Peyer's patch (tissue), 4 donors: ENCODE measurements around the gene BCKDK.

Experiments
- CTCF ChIP-seq, 6 experiments: fragments of 450-650 bp in 4 of 6; fragments of 200-600 bp in 2 of 6; sonication (generic) in 1 of 6; IDR thresholded peaks; one replicate each; pipeline ENCODE4 v1.5.1; 2017 to 2019; ENCODE audit warnings: antibody characterized with exemption in 6 of 6, mild to moderate bottlenecking in 3 of 6, moderate library complexity in 1 of 6
- POLR2A ChIP-seq, 2 donors: fragments of 450-650 bp; IDR thresholded peaks; one replicate each; pipeline ENCODE4 v1.5.1; 2017; ENCODE audit warnings: antibody characterized with exemption in 2 of 2, mild to moderate bottlenecking in 2 of 2, moderate library complexity in 2 of 2

GRCh38 chr16:31141489-31142108, 33.4 kb downstream of the BCKDK start:
- no peak for TF ChIP-seq CTCF (IDR thresholded peaks at IDR 0.05)
- TF ChIP-seq POLR2A (IDR thresholded peaks at IDR 0.05), result no peak
